Endodermal cell (in vitro differentiated cells): Measurements from ENCODE around the gene SAMD7. TPM values are rescaled to one million over a fixed set of nuclear protein-coding genes. Genes with fewer than 3 reads are reported as not detected.

Experiments
- DNase-seq: peaks from one replicate; pipeline ENCODE4 v3.0.0-alpha.2; 2017
- H3K27ac ChIP-seq: 2 replicates; pipeline ENCODE4 v1.5.1; 2013; ENCODE audit warnings: mild to moderate bottlenecking, low read depth, low read length, moderate library complexity
- H3K27me3 ChIP-seq: 2 replicates; pipeline ENCODE4 v1.6.1; 2013; ENCODE audit warnings: mild to moderate bottlenecking, low read length, moderate library complexity; ENCODE audit not compliant: insufficient read depth, control insufficient read depth, poor library complexity, severe bottlenecking
- H3K36me3 ChIP-seq: 2 replicates; pipeline ENCODE4 v1.7.0; 2013; ENCODE audit warnings: mild to moderate bottlenecking, low read length, moderate library complexity; ENCODE audit not compliant: control insufficient read depth, insufficient read depth
- H3K4me1 ChIP-seq: one replicate; pipeline ENCODE4 v1.7.0; 2013; ENCODE audit warnings: low read length; ENCODE audit not compliant: control insufficient read depth, insufficient read depth
- H3K4me3 ChIP-seq: 2 replicates; pipeline ENCODE4 v1.5.1; 2013; ENCODE audit warnings: mild to moderate bottlenecking, low read length, moderate library complexity
- H3K9ac ChIP-seq: 2 replicates; pipeline ENCODE4 v1.6.1; 2013; ENCODE audit warnings: mild to moderate bottlenecking, low read length, moderate library complexity; ENCODE audit not compliant: poor library complexity, severe bottlenecking; ENCODE audit errors: extremely low read depth
- H3K9me3 ChIP-seq: 2 replicates; pipeline ENCODE4 v1.6.1; 2013; ENCODE audit warnings: mild to moderate bottlenecking, low read length, moderate library complexity; ENCODE audit not compliant: control insufficient read depth
- H3K27ac Mint-ChIP-seq: 2 replicates; pipeline ENCODE4 v1.8.0; 2020; ENCODE audit warnings: mixed read lengths
- H3K27me3 Mint-ChIP-seq: 2 replicates; pipeline ENCODE4 v1.8.0; 2021; ENCODE audit warnings: mild to moderate bottlenecking, mixed read lengths; ENCODE audit not compliant: insufficient read depth
- H3K36me3 Mint-ChIP-seq: 2 replicates; pipeline ENCODE4 v1.8.0; 2020; ENCODE audit warnings: low read depth, mixed read lengths
- H3K4me1 Mint-ChIP-seq: 2 replicates; pipeline ENCODE4 v1.8.0; 2020; ENCODE audit warnings: mixed read lengths
- H3K4me3 Mint-ChIP-seq: 2 replicates; pipeline ENCODE4 v1.8.0; 2020; ENCODE audit warnings: mild to moderate bottlenecking, moderate library complexity, mixed read lengths
- H3K9me3 Mint-ChIP-seq: 2 replicates; pipeline ENCODE4 v1.8.0; 2020; ENCODE audit warnings: mild to moderate bottlenecking, mixed read lengths
- CTCF ChIP-seq: fragments of 200-600 bp; sonication (generic); conservative IDR thresholded peaks from 2 replicates; pipeline ENCODE4 v1.5.0; 2021; ENCODE audit warnings: antibody characterized with exemption, mild to moderate bottlenecking
- WGBS, 2 experiments: methylation state at CpG; one replicate each; pipeline versions ENCODE4 v1.1.5 to v1.1.7; 2013; ENCODE audit warnings: missing lambda C conversion rate in 2 of 2, mixed read lengths in 1 of 2; ENCODE audit not compliant: insufficient coverage in 1 of 2, insufficient read length in 1 of 2; 5-methylcytosine and 5-hydroxymethylcytosine counted together
- total RNA-seq, 2 donors: library from RNA; stranded (reverse); fragmentation: NEBNext Ultra II Directional in 1 of 2; extraction: Animal tissue kit (Norgen Biotek cat#: 25700) in 1 of 2; gene quantifications; 2 replicates in 1 of 2; 3 replicates in 1 of 2; pipeline ENCODE4 v1.2.1, GENCODE V29; 2021

The SAMD7 gene
- total RNA-seq, 2 donors from 2014 or later = not detected

GRCh38 chr3:169864270-169864669 is 47.1 kb upstream of the SAMD7 start:
- no peak overlapping the region for H3K9ac ChIP-seq
- H3K27me3 Mint-ChIP-seq = no peaks in the 10 kb centered on the region
- H3K4me1 Mint-ChIP-seq = peaks cover 11% of the 10 kb centered on the region
- H3K27ac Mint-ChIP-seq = no peak overlapping the region
- no peak overlapping the region for H3K4me3 Mint-ChIP-seq
- no peaks in the 10 kb centered on the region for H3K36me3 Mint-ChIP-seq
- H3K27me3 ChIP-seq = no peaks in the 10 kb centered on the region
- H3K4me1 ChIP-seq = no peaks in the 10 kb centered on the region
- no peaks in the 10 kb centered on the region for H3K36me3 ChIP-seq
- no peaks in the 10 kb centered on the region for H3K9me3 Mint-ChIP-seq
- H3K27ac ChIP-seq = no peak overlapping the region
- no peak overlapping the region for H3K4me3 ChIP-seq
- DNase-seq = peak; percentile 20
- no peak for TF ChIP-seq CTCF
- 67 to 86% methylated on average over 1 to 2 of the region's 2 CpGs for WGBS, 2 experiments
- no peaks in the 10 kb centered on the region for H3K9me3 ChIP-seq

DNA sequence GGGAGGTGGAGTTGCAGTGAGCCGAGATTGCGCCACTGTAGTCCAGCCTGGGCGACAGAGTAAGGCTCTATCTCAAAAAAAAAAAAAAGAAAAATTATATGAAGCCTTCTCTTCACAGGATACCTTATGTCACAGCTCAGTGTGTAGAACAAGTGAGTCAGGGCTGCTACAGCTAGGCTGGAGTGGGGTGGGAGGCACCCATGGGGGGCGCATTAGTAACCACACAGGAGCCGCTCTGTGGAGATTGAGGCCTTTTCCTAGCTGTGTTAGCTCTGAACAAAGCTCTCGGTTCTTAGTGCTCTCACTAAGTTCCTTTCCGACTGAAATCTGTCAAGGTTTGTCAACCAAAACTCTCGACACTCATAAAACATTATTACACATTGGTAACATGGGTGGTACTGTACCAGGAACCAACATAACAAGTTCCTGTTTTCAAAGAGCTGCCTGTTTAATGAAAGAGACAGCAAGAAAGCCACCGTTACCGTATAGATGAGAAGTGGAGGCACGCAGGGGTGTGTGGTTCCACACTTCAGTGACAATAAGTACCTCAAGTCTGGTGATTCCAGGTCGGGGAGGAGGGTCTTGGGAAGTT is 46.1 kb upstream of the SAMD7 start:
- Mint-ChIP-seq H3K9me3 (no peaks in the 10 kb centered on the region), H3K27ac (no peak overlapping the region), H3K4me3 (no peak overlapping the region), H3K36me3 (no peaks in the 10 kb centered on the region), H3K27me3 (no peaks in the 10 kb centered on the region), H3K4me1 (peaks cover 19% of the 10 kb centered on the region)
- no peaks in the 10 kb centered on the region for H3K9me3 ChIP-seq
- H3K27me3 ChIP-seq = no peaks in the 10 kb centered on the region
- H3K9ac ChIP-seq = no peak overlapping the region
- DNase-seq = peak; percentile 24
- H3K36me3 ChIP-seq = no peaks in the 10 kb centered on the region
- H3K27ac ChIP-seq = no peak overlapping the region
- no peaks in the 10 kb centered on the region for H3K4me1 ChIP-seq
- TF ChIP-seq CTCF = no peak
- WGBS, 2 experiments = 93 to 100% methylated on average over 6 to 11 of the region's 12 CpGs
- no peak overlapping the region for H3K4me3 ChIP-seq

GRCh38 chr3:169867584-169868210 is 43.7 kb upstream of the SAMD7 start:
- DNase-seq = no peak
- no peaks in the 10 kb centered on the region for H3K27me3 ChIP-seq
- Mint-ChIP-seq H3K4me1 (peaks cover 14% of the 10 kb centered on the region), H3K9me3 (no peaks in the 10 kb centered on the region), H3K36me3 (no peaks in the 10 kb centered on the region), H3K27ac (no peak overlapping the region), H3K4me3 (no peak overlapping the region), H3K27me3 (no peaks in the 10 kb centered on the region)
- no peak overlapping the region for H3K9ac ChIP-seq
- H3K27ac ChIP-seq = no peak overlapping the region
- TF ChIP-seq CTCF = no peak
- no peaks in the 10 kb centered on the region for H3K4me1 ChIP-seq
- 91 to 95% methylated on average over 3 of the region's 3 CpGs for WGBS, 2 experiments
- no peaks in the 10 kb centered on the region for H3K36me3 ChIP-seq
- H3K4me3 ChIP-seq = no peak overlapping the region
- no peaks in the 10 kb centered on the region for H3K9me3 ChIP-seq
